Measurements from ENCODE around the gene LAPTM5.
A peak's percentile ranks its signal among the peaks of the same experiment; 100 is the strongest.

- peak in 1 of 2 experiments; percentile 39; a peak in 1 of 4 replicates for TF ChIP-seq EP300 (IDR thresholded peaks at IDR 0.05; ENCODE audit: borderline replicate concordance in 1 of 2, control insufficient read depth in 1 of 2, low read depth in 2 of 2, low read length in 2 of 2)
- no peak for TF ChIP-seq SPI1 (IDR thresholded peaks at IDR 0.05; ENCODE audit: borderline replicate concordance, insufficient read depth, low read depth, low read length)
- no peak; the same call in 1 of the 2 replicates for TF ChIP-seq POLR2AphosphoS5 (IDR thresholded peaks at IDR 0.05; ENCODE audit: low read length)
- no peak for TF ChIP-seq SMAD1 (IDR thresholded peaks at IDR 0.05; ENCODE audit: low read depth, partially characterized antibody)
- TF ChIP-seq CHD2 (IDR thresholded peaks at IDR 0.05; ENCODE audit: borderline replicate concordance, low read depth, low read length): no peak
- TF ChIP-seq CREM (IDR thresholded peaks at IDR 0.05; ENCODE audit: low read depth): peak; percentile 49; the same call in 1 of the 2 replicates
- no peak for TF ChIP-seq EZH2 (IDR thresholded peaks at IDR 0.05; ENCODE audit: borderline replicate concordance, control insufficient read depth, low read depth, low read length)
- no peak for TF ChIP-seq GATAD2B (conservative IDR thresholded peaks at IDR 0.05; ENCODE audit: low read depth)
- no peak for TF ChIP-seq CTCF (IDR thresholded peaks at IDR 0.05 in 2 of 3, conservative IDR thresholded peaks at IDR 0.05 in 1 of 3; ENCODE audit: control insufficient read depth in 2 of 3, extremely low read depth in 1 of 3, insufficient read depth in 1 of 3, low read depth in 3 of 3, low read length in 3 of 3)
- TF ChIP-seq, protein P1, sequence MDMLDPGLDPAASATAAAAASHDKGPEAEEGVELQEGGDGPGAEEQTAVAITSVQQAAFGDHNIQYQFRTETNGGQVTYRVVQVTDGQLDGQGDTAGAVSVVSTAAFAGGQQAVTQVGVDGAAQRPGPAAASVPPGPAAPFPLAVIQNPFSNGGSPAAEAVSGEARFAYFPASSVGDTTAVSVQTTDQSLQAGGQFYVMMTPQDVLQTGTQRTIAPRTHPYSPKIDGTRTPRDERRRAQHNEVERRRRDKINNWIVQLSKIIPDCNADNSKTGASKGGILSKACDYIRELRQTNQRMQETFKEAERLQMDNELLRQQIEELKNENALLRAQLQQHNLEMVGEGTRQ (IDR thresholded peaks at IDR 0.05; ENCODE audit: borderline replicate concordance, low read depth, low read length): no peak
- no peak for TF ChIP-seq CBX3 (IDR thresholded peaks at IDR 0.05; ENCODE audit: borderline replicate concordance, low read depth)
- no peak for TF ChIP-seq TAF1 (IDR thresholded peaks at IDR 0.05; ENCODE audit: borderline replicate concordance, low read depth, low read length)
- TF ChIP-seq MTA2 (IDR thresholded peaks at IDR 0.05; ENCODE audit: low read depth): peak; percentile 15; the same call in 1 of the 2 replicates
- TF ChIP-seq BHLHE40 (IDR thresholded peaks at IDR 0.05; ENCODE audit: borderline replicate concordance in 1 of 2, low read depth in 2 of 2, low read length in 1 of 2): no peak
These were observed 4.8 kb upstream of the LAPTM5 start for GRCh38 chr1:30762152-30762929.

Data from GM12878 (cell line).